ENCODE measurements around the gene KCTD10. TPM values are rescaled to one million over a fixed set of nuclear protein-coding genes. Genes with fewer than 3 reads are reported as not detected.
A peak's percentile ranks its signal among the peaks of the same experiment; 100 is the strongest.

Gene KCTD10
- total RNA-seq, 1 donor from 2014 or later = 61.4 TPM

GRCh38 chr12:109469517-109469916, 7.6 kb downstream of the KCTD10 start:
- peaks cover 88% of the 10 kb centered on the region for H3K4me1 ChIP-seq

GRCh38 chr12:109467978-109468676, 9.0 kb downstream of the KCTD10 start:
- Histone ChIP-seq H3K4me3 (no peak overlapping the region), H3K4me1 (peaks cover 93% of the 10 kb centered on the region), H3K9me3 (no peaks in the 10 kb centered on the region), H3K27ac (peak overlapping the region; percentile 67), H3K27me3 (ENCODE audit: low read depth) (no peaks in the 10 kb centered on the region), H3K36me3 (peaks cover 70% of the 10 kb centered on the region)
- TF ChIP-seq CTCF (IDR thresholded peaks at IDR 0.05) = no peak
- DNase-seq = peak; percentile 66
- peak; percentile 9 to 56 for ATAC-seq
- intact Hi-C loops (cut with DNase I) = no loop called here

More at GRCh38 chr12:109469517-109469916, 7.6 kb downstream of the KCTD10 start:
- Histone ChIP-seq H3K27ac (no peak overlapping the region), H3K4me3 (no peak overlapping the region), H3K27me3 (ENCODE audit: low read depth) (no peaks in the 10 kb centered on the region), H3K9me3 (no peaks in the 10 kb centered on the region), H3K36me3 (peaks cover 78% of the 10 kb centered on the region)
- no peak for DNase-seq
- TF ChIP-seq CTCF (IDR thresholded peaks at IDR 0.05) = no peak
- intact Hi-C loops (cut with DNase I) = no loop called here
- no peak for ATAC-seq

- peaks cover 64% of the 10 kb centered on the region for H3K36me3 ChIP-seq
- peak overlapping the region; percentile 67 for H3K27ac ChIP-seq
- no peaks in the 10 kb centered on the region for H3K9me3 ChIP-seq
- intact Hi-C loops (cut with DNase I) = no loop called here
- TF ChIP-seq CTCF (IDR thresholded peaks at IDR 0.05) = no peak
- no peak overlapping the region for H3K4me3 ChIP-seq
- no peaks in the 10 kb centered on the region for H3K27me3 ChIP-seq (ENCODE audit: low read depth)
- ATAC-seq (no peak), DNase-seq (no peak)
- H3K4me1 ChIP-seq = peaks cover 97% of the 10 kb centered on the region
Measured at GRCh38 chr12:109466821-109467220, 10.3 kb downstream of the KCTD10 start.

- Histone ChIP-seq H3K9me3 (no peaks in the 10 kb centered on the region), H3K36me3 (peaks cover 62% of the 10 kb centered on the region), H3K4me3 (no peak overlapping the region), H3K27ac (peak overlapping the region; percentile 67), H3K4me1 (peaks cover 97% of the 10 kb centered on the region), H3K27me3 (ENCODE audit: low read depth) (no peaks in the 10 kb centered on the region)
- no peak for DNase-seq
- intact Hi-C loops (cut with DNase I) = no loop called here
- no peak for ATAC-seq
- no peak for TF ChIP-seq CTCF (IDR thresholded peaks at IDR 0.05)
Measured at GRCh38 chr12:109466305-109466704, 10.8 kb downstream of the KCTD10 start.

GRCh38 chr12:109464642-109465351, 12.3 kb downstream of the KCTD10 start:
- DNase-seq (no peak), ATAC-seq (no peak)
- Histone ChIP-seq H3K27me3 (ENCODE audit: low read depth) (no peaks in the 10 kb centered on the region), H3K36me3 (peaks cover 58% of the 10 kb centered on the region), H3K9me3 (no peaks in the 10 kb centered on the region), H3K4me3 (no peak overlapping the region), H3K4me1 (peaks cover 97% of the 10 kb centered on the region), H3K27ac (peak overlapping the region; percentile 94)
- intact Hi-C loops (cut with DNase I) = no loop called here
- TF ChIP-seq CTCF (IDR thresholded peaks at IDR 0.05) = no peak

Data from lower lobe of right lung (tissue), 2 donors.